Measurements from ENCODE around the gene CLINT1. TPM values are rescaled to one million over a fixed set of nuclear protein-coding genes. Genes with fewer than 3 reads are reported as not detected.

CLINT1 gene
- total RNA-seq, 1 donor = 118 TPM

DNA sequence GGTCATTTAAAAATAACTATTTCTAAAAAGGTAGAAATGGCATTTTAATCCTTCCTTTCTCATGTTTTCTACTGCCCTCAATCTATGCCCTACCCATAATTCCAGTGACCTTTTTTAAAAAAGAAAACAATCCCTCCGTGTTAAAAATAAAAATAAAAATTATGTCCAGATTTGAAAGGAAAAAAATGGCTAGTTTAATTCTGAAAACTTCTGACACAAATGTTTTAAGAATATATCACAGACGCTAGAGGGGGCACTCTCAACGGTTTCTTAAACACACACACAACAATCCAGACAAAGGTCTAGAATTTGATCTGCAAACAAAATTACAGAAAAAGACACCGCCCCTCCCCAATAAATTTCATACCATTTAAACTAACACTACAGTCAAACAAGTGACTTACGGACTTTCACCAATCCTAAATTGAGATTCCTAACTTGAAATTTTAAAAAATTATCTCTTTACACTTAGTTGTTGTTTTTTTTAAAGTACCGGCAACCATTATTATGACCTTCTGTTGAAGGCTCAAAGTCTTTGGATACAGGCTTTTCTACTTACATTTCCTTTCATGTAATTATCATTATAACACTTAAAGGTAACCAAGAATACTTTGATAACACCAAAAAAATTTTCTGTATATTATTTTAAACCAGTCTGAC lies 38.2 kb downstream of the CLINT1 start:
- no peak overlapping the region for H3K4me3 ChIP-seq (ENCODE audit: low read depth, low read length)
- peak; percentile 61 for DNase-seq (ENCODE audit: low read depth)
- TF ChIP-seq, protein P1, sequence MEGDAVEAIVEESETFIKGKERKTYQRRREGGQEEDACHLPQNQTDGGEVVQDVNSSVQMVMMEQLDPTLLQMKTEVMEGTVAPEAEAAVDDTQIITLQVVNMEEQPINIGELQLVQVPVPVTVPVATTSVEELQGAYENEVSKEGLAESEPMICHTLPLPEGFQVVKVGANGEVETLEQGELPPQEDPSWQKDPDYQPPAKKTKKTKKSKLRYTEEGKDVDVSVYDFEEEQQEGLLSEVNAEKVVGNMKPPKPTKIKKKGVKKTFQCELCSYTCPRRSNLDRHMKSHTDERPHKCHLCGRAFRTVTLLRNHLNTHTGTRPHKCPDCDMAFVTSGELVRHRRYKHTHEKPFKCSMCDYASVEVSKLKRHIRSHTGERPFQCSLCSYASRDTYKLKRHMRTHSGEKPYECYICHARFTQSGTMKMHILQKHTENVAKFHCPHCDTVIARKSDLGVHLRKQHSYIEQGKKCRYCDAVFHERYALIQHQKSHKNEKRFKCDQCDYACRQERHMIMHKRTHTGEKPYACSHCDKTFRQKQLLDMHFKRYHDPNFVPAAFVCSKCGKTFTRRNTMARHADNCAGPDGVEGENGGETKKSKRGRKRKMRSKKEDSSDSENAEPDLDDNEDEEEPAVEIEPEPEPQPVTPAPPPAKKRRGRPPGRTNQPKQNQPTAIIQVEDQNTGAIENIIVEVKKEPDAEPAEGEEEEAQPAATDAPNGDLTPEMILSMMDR (IDR thresholded peaks at IDR 0.05; ENCODE audit: insufficient read depth, low read depth, low read length) = peak; percentile 59

DNA sequence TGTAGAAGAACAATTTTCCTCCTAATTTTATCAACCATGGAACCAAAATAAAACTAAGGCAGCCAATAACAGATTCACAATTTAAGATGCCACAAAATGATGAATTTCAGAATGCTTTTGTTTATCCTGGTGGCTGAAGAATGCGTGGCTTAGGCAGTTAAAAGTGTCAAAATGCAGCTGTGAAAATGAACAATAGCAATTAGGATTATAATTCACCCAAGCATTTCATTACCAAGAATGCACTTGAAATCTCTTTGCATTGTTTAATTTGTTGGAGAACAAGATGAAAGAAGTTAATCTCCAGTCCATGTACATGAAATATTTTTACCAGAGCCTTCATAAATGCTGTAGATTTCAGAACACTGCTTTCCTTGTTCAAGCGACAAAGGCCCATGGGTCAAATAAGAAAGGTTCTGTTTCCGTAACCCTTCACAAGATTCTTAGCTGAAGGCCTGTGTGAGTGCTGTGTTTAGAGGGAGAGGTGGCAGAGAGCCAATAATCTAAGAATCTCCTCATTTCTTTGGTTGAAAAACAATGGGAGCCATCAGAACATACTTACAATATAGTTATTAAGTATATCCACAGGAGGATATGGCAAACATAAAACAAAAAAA lies 39.3 kb downstream of the CLINT1 start:
- H3K4me3 ChIP-seq (ENCODE audit: low read depth, low read length) = no peak overlapping the region
- TF ChIP-seq, protein P1 (IDR thresholded peaks at IDR 0.05; ENCODE audit: insufficient read depth, low read depth, low read length) = no peak
- DNase-seq (ENCODE audit: low read depth) = no peak

DNA sequence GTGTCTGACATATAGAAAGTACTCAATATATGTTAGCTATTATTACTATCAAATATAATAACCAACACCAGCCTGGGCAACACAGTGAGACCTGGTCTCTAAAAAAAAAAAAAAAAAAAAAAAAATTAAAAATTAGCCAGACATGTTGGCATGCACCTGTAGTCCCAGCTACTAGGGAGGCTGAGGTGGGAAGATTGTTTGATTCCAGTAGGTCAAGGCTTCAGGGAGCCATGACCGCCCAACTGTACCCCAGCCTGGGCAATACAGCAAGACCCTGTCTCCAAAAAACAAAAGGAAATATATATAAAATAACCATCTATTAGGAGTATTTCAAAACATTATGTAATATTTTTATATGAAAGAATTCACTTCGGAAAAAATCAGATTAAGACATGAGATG lies 40.6 kb downstream of the CLINT1 start:
- no peak overlapping the region for H3K4me3 ChIP-seq (ENCODE audit: low read depth, low read length)
- no peak for DNase-seq (ENCODE audit: low read depth)
- TF ChIP-seq, protein P1 (IDR thresholded peaks at IDR 0.05; ENCODE audit: insufficient read depth, low read depth, low read length) = no peak

DNA sequence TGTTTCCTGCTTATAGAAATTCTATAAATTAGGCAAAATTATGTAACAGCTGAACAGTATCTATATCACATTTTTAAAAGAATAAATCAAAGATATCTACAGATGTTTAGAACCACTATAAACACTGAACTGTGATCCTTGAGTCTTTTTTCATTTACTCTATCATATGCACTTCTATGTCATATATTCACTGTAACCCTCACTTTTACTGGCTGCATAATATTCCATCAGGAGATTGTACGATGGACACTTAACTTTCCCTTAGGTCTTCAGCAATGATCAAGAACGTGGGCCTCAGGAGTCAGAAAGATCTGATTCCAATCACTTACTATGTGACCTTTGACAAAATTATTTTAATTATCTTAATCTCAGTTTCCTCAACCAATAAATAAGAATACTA lies 41.0 kb downstream of the CLINT1 start:
- H3K4me3 ChIP-seq (ENCODE audit: low read depth, low read length) = no peak overlapping the region
- no peak for DNase-seq (ENCODE audit: low read depth)
- TF ChIP-seq, protein P1 (IDR thresholded peaks at IDR 0.05; ENCODE audit: insufficient read depth, low read depth, low read length) = no peak

DNA sequence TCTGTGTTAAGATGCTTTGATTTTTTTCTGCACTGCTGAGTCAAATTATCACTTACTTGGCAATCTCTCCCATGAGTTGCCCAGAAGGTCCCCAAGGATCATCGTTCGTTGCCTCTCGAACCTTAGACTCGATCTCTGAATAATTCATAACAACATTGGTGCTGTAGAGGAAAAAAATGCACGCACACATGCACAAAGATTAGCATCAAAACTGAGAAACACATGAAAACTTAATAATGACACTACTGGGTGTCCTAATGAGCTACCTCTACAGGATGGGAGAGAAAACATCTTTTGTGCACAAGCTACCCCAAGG lies 41.6 kb downstream of the CLINT1 start:
- TF ChIP-seq, protein P1 (IDR thresholded peaks at IDR 0.05; ENCODE audit: insufficient read depth, low read depth, low read length) = no peak
- no peak for DNase-seq (ENCODE audit: low read depth)
- no peak overlapping the region for H3K4me3 ChIP-seq (ENCODE audit: low read depth, low read length)

DNA sequence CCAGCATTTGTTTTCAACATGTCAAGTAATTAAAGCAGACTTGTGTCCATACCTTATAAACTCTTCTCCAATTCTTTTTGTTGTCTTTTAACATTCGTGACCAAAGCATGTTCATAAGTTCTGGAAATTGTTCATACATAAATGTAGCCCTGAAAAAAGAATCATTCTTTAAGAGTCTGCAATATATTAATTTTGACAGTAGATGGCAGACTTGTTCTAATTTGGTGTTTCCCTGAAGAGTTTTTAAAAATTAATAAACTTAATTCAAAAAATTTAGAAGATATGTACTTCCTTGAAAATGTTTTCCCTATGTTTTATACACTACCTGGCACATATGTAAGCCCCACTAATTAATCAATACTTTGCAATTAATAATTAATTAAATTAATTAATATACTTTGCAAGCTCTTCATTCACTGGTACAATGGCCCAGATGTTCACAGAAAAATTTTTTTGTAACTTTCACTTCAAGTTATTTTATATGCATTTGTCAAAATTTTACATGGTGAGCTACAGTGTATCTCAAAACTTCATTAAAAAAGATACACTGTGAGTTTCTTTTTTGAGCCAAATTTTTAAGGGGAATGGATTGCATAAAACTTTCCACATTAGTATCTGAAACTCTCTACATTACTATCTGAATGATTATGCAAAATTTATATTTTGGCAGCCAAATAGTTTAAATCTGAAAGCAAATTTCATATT lies 42.1 kb downstream of the CLINT1 start:
- peak; percentile 33 for DNase-seq (ENCODE audit: low read depth)
- TF ChIP-seq, protein P1 (IDR thresholded peaks at IDR 0.05; ENCODE audit: insufficient read depth, low read depth, low read length) = peak; percentile 47
- H3K4me3 ChIP-seq (ENCODE audit: low read depth, low read length) = no peak overlapping the region
